ENCODE results near the gene HTR1D. TPM values are rescaled to one million over a fixed set of nuclear protein-coding genes. Genes with fewer than 3 reads are reported as not detected.

HTR1D gene
- total RNA-seq, 1 donor from 2014 or later: under 0.01 TPM

DNA sequence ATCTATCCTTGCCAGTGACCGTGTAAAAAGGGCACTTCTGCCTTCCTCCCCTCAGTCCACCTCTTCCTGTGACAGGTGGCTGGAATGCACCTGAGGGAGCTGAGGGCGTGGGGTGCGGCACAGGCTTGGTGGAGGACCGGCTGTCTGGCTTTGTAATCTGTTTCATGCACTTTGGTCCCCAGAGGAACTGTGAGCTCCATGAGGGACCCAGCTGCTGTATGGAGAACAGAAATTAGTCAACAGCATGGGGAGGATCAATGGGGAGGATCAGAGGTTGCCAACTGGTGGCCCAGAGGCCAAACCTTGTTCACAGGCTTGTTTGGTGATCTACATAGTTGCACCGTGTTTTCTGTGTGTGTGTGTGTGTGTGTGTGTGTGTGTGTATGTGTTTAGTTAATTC is 29.7 kb downstream of the HTR1D start:
- DNase-seq (ENCODE audit: low read depth in 2 of 2): no peak

DNA sequence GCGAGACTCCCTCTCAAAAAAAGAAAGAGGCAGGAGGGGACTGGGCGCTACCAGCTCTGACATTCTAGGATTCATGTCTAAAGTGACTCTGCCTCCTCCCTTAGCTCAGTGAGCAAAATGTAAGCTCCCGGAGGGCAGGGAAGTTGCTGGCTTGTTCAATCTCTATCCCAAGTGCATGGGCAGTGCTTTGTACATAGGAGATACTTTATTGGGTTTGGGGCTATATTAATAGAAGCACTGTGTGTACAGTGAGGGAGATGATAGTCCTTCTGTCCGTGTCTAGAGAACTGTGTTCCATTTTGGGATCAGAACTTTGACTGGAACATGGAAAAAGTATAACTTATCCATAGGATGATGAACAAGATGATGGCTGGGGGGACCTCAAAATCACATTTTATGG is 31.9 kb downstream of the HTR1D start:
- DNase-seq (ENCODE audit: low read depth in 2 of 2): no peak

DNA sequence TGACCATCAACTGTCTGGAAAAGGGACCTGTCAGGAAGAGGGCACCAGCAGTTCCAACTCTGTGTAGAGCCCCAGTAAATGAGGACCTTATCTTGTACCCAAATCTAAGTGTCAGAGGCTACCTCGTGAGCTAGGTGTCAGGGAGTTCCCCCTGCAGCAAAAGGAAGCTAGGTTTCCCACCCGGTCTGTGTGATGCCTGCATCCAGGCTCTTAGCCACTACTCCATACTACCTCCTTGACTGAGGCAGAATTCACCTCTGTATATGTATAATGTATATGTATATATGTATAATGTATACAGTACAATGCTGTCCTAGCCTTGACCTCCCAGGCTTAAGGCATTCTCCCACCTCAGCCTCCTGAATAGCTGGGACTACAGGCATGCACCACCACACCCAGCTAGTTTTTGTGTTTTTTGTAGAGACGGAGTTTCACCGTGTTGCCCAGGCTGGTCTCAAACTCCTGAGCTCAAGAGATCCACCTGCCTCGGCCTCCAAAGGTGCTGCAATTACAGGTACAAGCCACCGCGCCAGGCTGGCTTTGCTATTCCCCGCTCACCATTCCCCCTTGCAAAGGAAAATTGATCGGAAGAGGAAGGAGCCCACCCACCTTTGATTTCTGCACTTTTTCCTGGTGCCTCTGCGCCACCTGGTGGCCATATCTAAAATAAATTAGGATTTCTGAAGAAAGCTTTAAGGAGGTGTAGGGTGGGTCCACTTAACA is 32.9 kb downstream of the HTR1D start:
- peak; percentile 55 to 57 for DNase-seq (ENCODE audit: low read depth in 2 of 2)

DNA sequence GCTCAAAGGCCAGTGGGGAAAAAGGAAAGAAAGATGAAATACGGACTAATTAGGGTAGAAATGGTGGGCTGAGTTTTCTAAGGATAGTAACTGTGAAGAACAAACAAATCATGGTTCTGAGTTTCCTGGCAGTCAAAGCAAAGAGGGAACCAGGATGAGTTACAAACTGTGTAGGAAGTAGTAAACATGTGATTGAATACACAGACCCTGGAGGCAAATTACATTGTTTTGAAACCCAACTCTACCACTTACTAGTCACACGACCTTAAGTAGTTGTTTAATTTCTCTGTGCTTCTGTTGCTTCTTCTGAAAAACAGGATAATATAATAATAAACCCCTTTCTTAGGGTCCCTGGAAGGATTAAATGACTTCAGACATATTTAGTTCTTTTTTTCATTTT is 37.4 kb downstream of the HTR1D start:
- no peak for DNase-seq (ENCODE audit: low read depth in 2 of 2)

DNA sequence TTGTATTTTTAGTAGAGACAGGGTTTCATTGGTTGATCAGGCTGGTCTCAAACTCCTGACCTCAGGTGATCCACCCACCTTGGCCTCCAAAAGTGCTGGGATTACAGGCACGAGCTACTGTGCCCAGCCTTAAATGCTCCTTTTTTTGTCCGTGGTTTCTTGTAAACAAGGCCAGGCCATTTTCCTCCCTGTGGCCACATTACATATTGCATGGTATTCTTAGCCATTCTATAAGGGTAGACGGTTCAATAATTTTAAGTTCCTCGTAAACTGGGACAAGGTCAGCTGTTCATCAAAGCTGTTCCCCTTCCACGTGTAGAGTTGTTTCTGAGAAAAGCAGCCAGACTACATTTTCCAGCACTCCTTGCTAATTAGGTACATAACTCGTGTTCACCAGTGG is 38.4 kb downstream of the HTR1D start:
- DNase-seq (ENCODE audit: low read depth in 2 of 2): peak; percentile 48 to 56

DNA sequence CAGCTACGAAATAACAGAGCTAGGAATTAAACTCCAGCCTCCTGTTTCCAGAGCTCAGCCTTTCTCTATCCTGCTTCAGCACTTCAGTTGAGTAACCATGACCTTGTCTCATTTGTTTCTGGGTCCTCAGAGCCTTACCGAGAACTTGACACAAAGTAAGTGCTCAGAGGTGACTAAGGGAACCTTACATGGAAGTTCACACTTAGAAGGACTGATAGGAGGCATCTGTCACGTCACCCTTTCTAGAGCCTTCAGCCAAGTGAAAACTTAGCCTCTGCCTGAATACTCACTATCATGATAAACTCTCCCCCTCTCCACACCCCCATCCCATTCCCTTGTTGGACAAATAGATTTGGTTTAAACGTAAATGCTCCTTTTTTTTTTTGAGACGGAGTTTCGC is 38.9 kb downstream of the HTR1D start:
- DNase-seq (ENCODE audit: low read depth in 2 of 2): peak in 1 of 2 donors; percentile 38

DNA sequence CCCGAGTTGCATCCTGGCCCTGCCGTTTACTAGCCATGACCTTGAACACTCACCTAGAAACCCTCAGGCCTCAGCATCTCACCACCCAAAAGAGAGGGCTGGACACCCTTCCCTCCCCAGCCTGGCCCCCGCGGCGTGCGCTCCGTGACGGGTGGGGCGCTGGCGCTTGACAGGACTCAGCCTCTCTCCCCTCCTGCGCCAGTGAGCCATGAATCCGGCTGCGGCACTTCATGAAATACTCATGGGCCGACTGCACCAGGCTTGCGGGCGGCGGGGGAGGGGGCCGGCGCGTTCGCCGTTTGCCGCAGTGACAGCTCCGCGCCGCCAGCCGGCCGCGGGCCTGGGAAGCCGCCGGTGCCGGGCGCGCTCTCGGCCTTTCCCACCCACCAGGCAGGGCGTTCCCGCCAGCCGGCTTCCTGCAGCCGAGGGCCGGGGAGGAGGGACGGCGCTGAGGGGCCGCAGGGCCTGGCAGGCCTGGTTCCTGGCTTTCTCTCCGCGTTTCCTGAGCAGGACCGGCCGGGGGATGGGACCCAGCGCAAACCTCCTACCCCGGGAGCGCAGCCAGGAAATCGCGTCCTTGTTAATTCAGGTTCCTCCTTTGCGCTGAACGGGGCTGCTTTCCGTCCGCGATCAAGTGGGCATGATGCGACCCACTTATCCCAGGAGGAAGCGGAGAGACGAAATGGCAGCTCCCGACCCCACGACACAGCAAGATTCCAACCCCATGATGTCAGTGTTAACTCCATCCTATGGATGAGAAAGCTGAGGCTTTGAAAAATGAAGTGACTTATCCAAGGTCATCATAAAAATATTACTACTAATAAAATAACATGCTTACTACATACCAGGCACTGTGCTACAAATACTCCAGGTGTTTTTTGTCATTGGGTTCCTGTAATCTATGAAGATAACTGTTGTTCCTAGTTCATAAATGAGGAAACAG is 39.6 kb downstream of the HTR1D start:
- DNase-seq (ENCODE audit: low read depth in 2 of 2): peak; percentile 95 to 97

DNA sequence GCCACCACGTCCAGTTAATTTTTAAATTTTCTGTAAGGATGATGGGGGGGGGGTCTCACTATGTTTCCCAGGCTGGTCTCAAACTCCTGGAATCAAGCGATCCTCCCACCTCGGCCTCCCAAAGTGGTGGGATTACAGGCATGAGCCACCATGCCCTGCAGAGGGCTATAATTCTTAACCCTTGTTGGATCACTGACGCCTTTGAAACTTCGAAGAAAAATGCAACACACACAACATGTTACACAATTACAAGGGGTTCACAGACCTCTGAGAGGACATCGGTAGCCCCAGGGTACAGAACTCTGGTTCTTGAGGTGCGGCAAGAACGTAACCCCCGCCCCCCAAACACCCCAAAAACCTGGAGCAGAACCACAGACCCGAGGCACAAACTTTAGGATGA is 40.3 kb downstream of the HTR1D start:
- no peak for DNase-seq (ENCODE audit: low read depth in 2 of 2)

DNA sequence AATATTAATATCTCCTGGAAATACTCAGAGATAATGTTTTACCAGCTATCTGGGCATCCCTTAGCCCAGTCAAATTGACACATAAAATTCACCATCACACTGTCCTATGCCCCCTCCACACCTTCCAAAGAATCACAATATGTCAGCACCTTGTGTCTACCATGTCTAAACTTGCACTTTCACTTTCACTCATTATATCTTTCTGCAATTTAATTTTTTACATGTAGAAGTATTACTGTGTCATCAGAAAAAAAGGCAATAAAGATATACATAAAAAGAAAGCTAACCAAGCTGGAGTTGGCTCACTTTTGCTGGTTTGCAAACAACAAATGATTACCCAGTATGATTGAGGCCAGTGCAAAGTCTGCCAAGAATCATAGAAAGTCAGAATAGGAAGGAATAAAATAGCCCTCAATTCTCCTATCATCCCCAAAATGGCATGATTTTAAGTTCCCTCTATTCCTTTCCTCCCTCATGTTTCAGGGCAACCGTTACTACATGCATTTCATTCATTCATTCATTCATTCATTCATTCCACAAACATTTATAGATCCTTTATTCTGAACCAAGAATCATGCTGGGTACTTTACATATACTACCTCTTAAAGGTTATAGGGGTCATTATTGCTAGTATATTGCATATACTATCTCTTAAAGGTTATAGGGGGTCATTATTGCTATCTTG is 42.7 kb downstream of the HTR1D start:
- no peak for DNase-seq (ENCODE audit: low read depth in 2 of 2)

DNA sequence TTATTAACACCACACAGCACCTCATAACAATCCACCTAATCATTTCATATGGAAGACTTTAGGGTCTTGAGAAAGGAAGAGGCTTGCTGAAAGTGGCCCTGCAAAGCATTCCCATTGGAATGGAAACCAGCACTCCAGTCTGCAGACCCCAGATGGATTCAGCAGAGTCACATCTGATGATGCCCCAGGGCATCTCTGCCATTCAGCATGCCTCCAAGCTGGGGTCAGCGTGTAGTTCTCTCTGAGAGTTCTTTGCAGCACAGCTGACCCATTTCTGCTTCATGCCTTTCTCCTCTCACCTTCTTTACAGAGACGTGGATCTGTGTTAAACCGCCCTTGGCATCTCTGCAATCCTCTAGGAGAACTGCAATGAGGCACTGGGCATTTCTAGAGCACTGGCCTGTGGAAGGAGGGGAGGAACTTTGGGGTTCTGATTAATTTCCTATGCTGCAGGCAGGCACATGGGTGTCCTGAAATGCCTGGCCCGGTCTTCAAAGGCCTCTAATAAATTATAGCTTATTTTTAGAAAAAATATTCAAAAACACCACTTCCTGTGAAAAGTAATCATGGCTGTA is 46.0 kb downstream of the HTR1D start:
- DNase-seq (ENCODE audit: low read depth in 2 of 2): no peak

DNA sequence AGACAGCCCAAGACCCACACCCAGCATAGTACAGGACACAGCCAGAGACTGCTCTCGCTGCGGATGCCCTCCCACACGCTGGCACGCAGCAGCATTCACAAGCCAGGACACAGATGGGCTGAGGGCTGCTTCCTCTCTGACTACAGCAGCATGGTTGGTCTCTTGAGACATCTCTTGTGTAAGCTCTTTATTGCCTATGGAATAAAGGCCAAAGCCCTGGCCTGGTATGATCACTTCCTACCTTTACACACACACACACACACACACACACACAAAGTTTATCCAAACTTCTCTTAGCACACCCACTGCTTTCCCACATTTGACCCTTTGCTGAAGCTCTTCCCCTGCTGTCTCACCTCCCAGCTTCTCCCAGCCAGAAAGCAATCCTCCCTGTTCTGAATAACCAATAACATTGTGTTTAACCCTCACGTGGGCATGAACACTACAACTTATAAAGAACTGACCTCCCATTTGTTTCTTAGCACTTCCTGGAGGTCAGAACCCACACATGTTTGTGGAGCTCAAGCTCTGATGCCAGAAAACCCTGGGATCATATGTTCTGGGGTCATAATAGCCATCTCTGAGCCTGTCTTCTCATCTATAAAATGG is 47.5 kb downstream of the HTR1D start:
- DNase-seq (ENCODE audit: low read depth in 2 of 2): peak; percentile 87 to 89

DNA sequence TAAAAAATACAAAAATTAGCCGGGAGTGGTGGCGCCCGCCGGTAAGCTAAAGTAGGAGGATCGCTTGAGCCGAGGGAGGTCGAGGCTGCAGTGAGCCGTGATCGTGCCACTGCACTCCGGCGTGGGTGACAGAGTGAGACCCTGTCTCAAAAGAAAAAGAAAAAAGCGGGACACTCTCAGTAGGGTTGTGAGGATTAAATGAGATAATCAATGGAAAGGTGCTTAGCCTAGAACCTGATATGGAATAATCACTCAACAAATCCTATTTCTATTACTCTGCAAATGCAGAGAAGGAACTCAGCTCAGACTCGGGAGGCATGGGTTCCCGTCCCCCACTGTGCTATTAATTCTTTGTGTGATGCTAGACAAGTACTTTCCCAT is 48.1 kb downstream of the HTR1D start:
- no peak for DNase-seq (ENCODE audit: low read depth in 2 of 2)

DNA sequence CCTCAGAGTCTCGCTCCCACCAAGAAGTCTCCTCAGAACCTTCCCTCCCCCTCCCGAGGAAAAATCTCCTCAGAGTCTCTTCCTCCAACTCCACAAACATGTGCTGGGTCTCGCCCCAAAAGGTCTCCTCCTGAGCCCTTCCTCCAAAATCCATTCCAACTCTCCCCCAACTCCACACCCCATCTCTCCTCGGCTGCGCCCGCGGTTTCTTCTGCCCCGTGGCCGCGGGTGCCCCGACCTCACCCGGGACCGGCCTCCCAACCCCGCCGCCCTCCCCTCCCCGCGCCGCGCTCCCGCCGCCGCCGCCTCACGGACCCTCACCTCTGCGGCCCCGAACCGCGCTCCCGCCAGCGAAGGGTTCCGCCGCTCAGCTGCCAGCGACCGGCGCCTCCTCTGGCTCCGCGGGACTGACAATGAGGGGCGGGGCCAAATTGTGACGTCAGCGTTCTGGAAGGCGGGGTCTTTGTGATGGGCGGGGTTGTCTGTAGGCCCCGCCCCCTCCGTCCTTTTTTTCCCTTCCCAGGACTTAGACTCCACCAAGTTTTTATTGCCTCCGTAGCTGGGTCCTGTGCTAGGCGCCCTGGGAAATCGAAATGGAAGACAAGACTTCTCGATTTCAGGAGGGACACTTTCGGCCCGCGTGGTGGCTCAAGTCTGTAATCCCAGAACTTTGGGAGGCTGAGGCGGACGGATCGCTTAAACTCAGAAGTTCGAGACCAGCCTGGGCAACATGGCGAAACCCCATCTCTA is 48.7 kb downstream of the HTR1D start, which contains the start of gene LUZP1:
Gene LUZP1, minus strand, starts transcription at position 412 of the 750 bp plus-strand sequence.
- DNase-seq (ENCODE audit: low read depth in 2 of 2): peak; percentile 93 to 96

DNA sequence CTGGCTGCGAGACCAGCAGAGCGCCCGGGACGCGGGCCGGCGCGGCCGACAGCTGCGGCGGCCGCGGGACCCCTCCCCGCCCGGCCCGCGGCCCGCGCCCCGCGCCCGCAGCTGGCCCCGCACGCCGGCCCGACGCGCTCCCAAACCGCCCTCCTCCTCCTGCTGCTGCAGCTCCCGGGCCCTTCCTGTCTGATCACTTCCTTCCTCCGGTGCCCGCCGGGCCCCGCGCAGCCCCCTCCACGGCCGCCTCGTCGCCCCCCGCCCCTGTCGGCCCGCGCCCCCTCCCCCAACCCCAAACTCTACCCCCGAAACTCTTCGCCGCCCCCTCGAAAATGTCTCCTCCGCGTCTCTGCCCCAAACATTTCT is 49.2 kb downstream of the HTR1D start:
- peak; percentile 55 to 65 for DNase-seq (ENCODE audit: low read depth in 2 of 2)

DNA sequence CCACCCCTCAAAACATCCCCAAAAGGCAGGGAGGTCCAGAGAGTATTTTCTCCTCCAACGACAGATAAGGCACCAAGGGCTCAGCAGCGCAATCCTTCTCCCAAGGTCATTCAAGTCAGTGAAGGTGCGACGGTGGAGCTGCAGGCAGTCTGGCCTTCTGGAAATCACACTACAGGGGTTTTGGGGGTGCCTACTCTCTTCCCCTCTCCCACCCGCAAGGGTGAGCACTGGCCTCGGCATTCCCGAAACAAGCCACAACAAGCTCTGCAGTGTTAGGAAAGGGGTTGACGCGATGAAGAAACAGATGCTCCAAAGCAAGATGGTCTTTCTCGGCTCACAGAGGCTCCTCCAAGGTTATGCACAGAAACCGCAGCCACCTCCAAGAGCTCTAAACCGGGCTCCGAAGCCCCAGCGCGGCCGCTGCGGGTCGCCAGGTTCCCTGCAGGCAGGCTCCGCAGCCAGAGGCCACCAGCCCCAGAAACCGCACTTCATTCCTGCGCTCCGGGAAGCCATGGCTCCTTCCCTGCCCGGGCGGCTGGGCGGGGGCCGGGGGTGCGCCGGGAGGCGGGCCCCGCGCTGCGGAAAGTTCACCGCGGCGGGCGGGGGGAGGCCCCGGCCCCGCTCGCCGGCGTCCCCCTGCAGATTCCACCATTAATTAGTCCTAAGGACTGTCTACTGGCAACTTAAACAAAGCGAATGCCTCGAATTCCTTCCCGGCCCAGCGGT is 49.8 kb downstream of the HTR1D start:
- peak; percentile 27 to 40 for DNase-seq (ENCODE audit: low read depth in 2 of 2)

DNA sequence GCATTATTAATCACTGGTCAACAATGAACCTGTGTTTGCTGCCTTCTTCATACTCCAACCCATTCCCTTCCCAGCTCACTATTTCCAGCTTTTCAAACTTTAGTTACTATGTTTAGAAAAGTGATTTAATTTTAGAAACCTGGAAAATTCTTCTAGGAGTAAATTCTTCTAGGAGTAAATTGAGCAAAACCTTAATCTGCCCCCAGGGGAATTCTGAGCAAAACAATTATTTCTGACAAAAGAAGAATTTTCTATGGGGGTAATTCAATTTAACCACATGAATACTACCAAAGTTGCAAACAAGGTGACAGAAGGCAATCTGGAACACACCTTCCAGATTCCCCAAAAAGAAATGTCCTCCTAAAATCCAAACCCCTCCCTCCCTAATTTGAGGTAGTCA is 50.4 kb downstream of the HTR1D start:
- DNase-seq (ENCODE audit: low read depth in 2 of 2): no peak

DNA sequence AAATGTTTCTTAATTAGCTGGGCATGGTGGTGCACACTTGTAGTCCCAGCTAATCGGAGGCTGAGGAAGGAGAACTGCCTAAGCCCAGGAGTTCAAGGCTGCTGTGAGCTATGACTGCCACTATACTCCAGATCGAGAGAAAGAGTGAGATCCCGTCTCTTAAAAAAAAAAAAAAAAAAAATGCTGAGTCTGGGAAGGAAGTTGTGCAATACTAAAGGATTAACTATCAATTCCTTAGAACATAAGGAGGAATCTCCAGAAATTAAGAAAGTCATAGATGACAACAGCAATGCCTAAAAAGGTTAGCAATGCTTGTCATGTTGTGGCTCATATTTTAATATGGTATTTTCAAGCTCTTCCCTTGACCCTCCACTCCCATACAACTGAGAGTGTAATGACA is 53.9 kb downstream of the HTR1D start:
- no peak for DNase-seq (ENCODE audit: low read depth in 2 of 2)

DNA sequence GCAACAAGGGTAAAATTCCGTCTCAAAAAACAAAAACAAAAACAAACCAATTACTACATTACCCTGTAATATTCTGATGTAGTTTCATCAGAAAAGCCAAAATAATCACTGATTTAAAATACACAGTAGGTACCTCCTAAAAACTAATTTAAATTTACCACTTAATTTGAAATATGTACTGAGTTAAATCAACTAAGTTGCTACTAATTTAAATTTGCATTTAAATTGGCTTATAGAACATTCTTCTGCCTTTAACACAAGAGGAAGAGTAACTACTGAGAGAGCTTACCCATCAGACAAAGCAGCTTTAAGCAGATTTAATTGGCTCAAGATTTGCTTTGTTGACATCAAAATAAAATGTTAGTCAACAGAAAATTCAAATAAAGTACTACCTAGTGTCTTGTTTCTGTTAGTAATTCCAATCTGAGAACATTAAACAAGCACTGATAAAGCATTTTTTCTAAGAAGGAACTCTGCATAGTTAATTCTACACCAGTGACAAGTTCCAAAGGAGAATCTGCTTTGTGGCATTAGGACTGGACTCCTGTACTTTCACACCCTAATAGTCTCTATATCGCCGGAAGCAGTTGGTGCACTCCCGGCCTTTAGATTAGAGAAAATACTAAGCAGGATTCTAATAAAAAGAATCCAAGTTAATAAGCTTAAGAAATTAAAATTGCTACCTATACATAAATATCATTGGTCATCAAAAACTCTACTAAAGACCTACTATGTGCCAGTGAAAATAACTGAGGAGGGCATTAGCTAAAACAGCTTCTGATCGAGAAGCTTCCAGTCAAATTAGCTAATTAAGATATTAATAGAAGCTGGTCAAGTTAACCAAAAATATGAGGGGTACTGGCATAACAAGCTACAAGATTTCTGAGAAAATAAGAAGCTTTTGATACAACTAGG is 57.1 kb downstream of the HTR1D start:
- DNase-seq (ENCODE audit: low read depth in 2 of 2): no peak

DNA sequence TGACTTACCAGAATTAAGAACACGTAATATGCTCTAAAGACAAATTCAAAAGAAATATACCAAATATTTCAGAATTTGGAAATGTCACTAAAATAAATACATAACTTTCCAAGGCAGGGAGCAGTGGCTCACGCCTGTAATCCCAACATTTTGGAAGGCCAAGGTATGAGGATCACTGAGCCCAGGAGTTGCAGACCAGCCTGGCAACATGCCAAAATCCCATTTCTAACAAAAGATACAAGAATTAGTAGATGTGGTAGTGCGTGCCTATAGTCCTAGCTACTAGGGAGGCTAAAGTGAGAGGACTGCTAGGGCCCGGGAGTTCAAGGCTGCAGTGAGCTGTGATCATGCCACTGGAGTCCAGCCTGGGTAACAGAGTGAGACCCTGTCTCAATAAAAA is 60.4 kb downstream of the HTR1D start:
- no peak for DNase-seq (ENCODE audit: low read depth in 2 of 2)
